IMR-90 (cell line): ENCODE data around the gene RAP2C. TPM values are rescaled to one million over a fixed set of nuclear protein-coding genes. Genes with fewer than 3 reads are reported as not detected.

ENCODE experiments used
- ATAC-seq: fragments of 200-7000 bp; cut with Tn5 transposase; 2 replicates; pipeline ENCODE4 v1.9.1; 2020; ENCODE audit warnings: low read depth, mild to moderate bottlenecking, moderate library complexity
- BruUV-seq: library from RNA; stranded (reverse); fragments of 400-500 nt; replicated peaks from 2 replicates; lab custom pipeline; 2021; lab: Mats Ljungman, UMichigan
- CTCF ChIA-PET: fragments of 300-600 bp; formaldehyde crosslinking; extraction: SDS; loops from one replicate; lab custom pipeline; 2021; ENCODE audit warnings: antibody characterized with exemption; lab: Yijun Ruan, JAX
- POLR2A ChIA-PET: fragments of 300-600 bp; sonication (Branson Sonifier 250); formaldehyde crosslinking; loops from one replicate; lab custom pipeline; 2022; ENCODE audit warnings: antibody characterized with exemption; ENCODE audit not compliant: unreplicated experiment; lab: Charles Lee
- DNase-seq: peaks from one replicate; pipeline ENCODE4 v3.0.0; 2013
- H2AFZ ChIP-seq: replicated peaks from 2 replicates; pipeline ENCODE3; 2013; ENCODE audit warnings: low read length, mild to moderate bottlenecking; ENCODE audit not compliant: poor library complexity
- H2AK5ac ChIP-seq: 2 replicates; pipeline ENCODE4 v1.6.1; 2013; ENCODE audit warnings: low read depth, low read length, inconsistent platforms
- H2AK9ac ChIP-seq: replicated peaks from 2 replicates; pipeline ENCODE3; 2013; ENCODE audit warnings: mild to moderate bottlenecking, low read depth, low read length, moderate library complexity; ENCODE audit not compliant: poor library complexity
- H2BK120ac ChIP-seq: 2 replicates; pipeline ENCODE4 v1.6.1; 2013; ENCODE audit warnings: low read depth, low read length, inconsistent platforms
- H2BK15ac ChIP-seq: 3 replicates; pipeline ENCODE4 v1.6.1; 2013; ENCODE audit warnings: low read depth, low read length, inconsistent platforms
- H2BK20ac ChIP-seq: 2 replicates; pipeline ENCODE4 v1.6.1; 2013; ENCODE audit warnings: low read depth, mild to moderate bottlenecking, inconsistent platforms, low read length, moderate library complexity
- H2BK5ac ChIP-seq: 2 replicates; pipeline ENCODE4 v1.6.1; 2013; ENCODE audit warnings: mild to moderate bottlenecking, low read depth, low read length, inconsistent platforms; ENCODE audit not compliant: poor library complexity, severe bottlenecking
- H3K14ac ChIP-seq: replicated peaks from 2 replicates; pipeline ENCODE4 v1.6.1; 2013; ENCODE audit warnings: low read depth, low read length, inconsistent platforms
- H3K18ac ChIP-seq: 2 replicates; pipeline ENCODE4 v1.6.1; 2013; ENCODE audit warnings: low read depth, low read length, control low read depth
- H3K23ac ChIP-seq: 2 replicates; pipeline ENCODE4 v1.6.1; 2013; ENCODE audit warnings: low read depth, low read length, inconsistent platforms
- H3K27ac ChIP-seq: 2 replicates; pipeline ENCODE4 v1.5.1; 2013; ENCODE audit warnings: mild to moderate bottlenecking, control low read depth, low read length; ENCODE audit not compliant: insufficient read depth
- H3K27me3 ChIP-seq: 2 replicates; pipeline ENCODE4 v1.6.1; 2013; ENCODE audit warnings: low read length; ENCODE audit not compliant: control insufficient read depth, insufficient read depth
- H3K36me3 ChIP-seq: 2 replicates; pipeline ENCODE4 v1.6.1; 2013; ENCODE audit warnings: low read length, mixed read lengths; ENCODE audit not compliant: control insufficient read depth, insufficient read depth
- H3K4ac ChIP-seq: 2 replicates; pipeline ENCODE4 v1.6.1; 2013; ENCODE audit warnings: low read depth, low read length, inconsistent platforms
- H3K4me1 ChIP-seq: 2 replicates; pipeline ENCODE4 v1.6.1; 2013; ENCODE audit warnings: low read length, mixed read lengths; ENCODE audit not compliant: control insufficient read depth, insufficient read depth
- H3K4me2 ChIP-seq: 2 replicates; pipeline ENCODE4 v1.6.1; 2013; ENCODE audit warnings: low read depth, mild to moderate bottlenecking, control low read depth, low read length, moderate library complexity
- H3K4me3 ChIP-seq: 2 replicates; pipeline ENCODE4 v1.5.1; 2013; ENCODE audit warnings: low read depth, mild to moderate bottlenecking, control low read depth, low read length, moderate library complexity; ENCODE audit not compliant: insufficient read depth
- H3K56ac ChIP-seq: 2 replicates; pipeline ENCODE4 v1.6.1; 2013; ENCODE audit warnings: low read length, inconsistent platforms; ENCODE audit not compliant: insufficient read depth; ENCODE audit errors: extremely low read depth
- H3K79me1 ChIP-seq, 2 experiments: 2 replicates each; pipeline ENCODE4 v1.6.1; 2013; ENCODE audit warnings: low read length in 2 of 2, inconsistent platforms in 1 of 2, low read depth in 1 of 2
- H3K9ac ChIP-seq: 2 replicates; pipeline ENCODE4 v1.6.1; 2013; ENCODE audit warnings: low read depth, low read length, control low read depth
- H3K9me1 ChIP-seq: 2 replicates; pipeline ENCODE4 v1.6.1; 2013; ENCODE audit warnings: low read length, inconsistent platforms; ENCODE audit not compliant: insufficient read depth
- H3K9me3 ChIP-seq: 2 replicates; pipeline ENCODE4 v1.6.1; 2013; ENCODE audit warnings: low read length; ENCODE audit not compliant: control insufficient read depth, insufficient read depth
- H4K20me1 ChIP-seq: 2 replicates; pipeline ENCODE4 v1.6.1; 2013; ENCODE audit warnings: low read length, inconsistent platforms; ENCODE audit not compliant: insufficient read depth
- H4K5ac ChIP-seq: 2 replicates; pipeline ENCODE4 v1.6.1; 2013; ENCODE audit warnings: mild to moderate bottlenecking, low read depth, low read length, control low read depth
- H4K8ac ChIP-seq, 2 experiments: 2 replicates each; pipeline ENCODE4 v1.6.1; 2013; ENCODE audit warnings: low read depth in 2 of 2, low read length in 2 of 2, control low read depth in 1 of 2, inconsistent platforms in 1 of 2
- H4K91ac ChIP-seq: 2 replicates; pipeline ENCODE4 v1.6.1; 2013; ENCODE audit warnings: low read depth, low read length, inconsistent platforms; ENCODE audit not compliant: insufficient read depth
- BHLHE40 ChIP-seq: fragments of 150-350 bp; IDR thresholded peaks from 2 replicates; pipeline ENCODE4 v1.6.1; 2016; ENCODE audit warnings: mild to moderate bottlenecking, low read depth, low read length
- CEBPB ChIP-seq: IDR thresholded peaks from 2 replicates; pipeline ENCODE4 v1.6.1; 2012; ENCODE audit warnings: low read depth, low read length, improper control_type of control experiment
- CTCF ChIP-seq: conservative IDR thresholded peaks from 2 replicates; pipeline ENCODE4 v1.5.1; 2012; ENCODE audit warnings: mild to moderate bottlenecking, low read depth, low read length, improper control_type of control experiment
- FOS ChIP-seq: fragments of 150-350 bp; IDR thresholded peaks from 2 replicates; pipeline ENCODE4 v1.6.1; 2016; ENCODE audit warnings: low read depth, low read length
- MAZ ChIP-seq: IDR thresholded peaks from 2 replicates; pipeline ENCODE4 v1.6.1; 2012; ENCODE audit warnings: low read depth, mild to moderate bottlenecking, low read length, improper control_type of control experiment, moderate library complexity, borderline replicate concordance
- NFE2L2 ChIP-seq: fragments of 150-350 bp; IDR thresholded peaks from 2 replicates; pipeline ENCODE4 v1.6.1; 2016; ENCODE audit warnings: low read depth, mild to moderate bottlenecking, low read length
- RAD21 ChIP-seq: IDR thresholded peaks from 2 replicates; pipeline ENCODE4 v1.6.1; 2012; ENCODE audit warnings: low read length, improper control_type of control experiment
- SMC3 ChIP-seq: fragments of 150-350 bp; IDR thresholded peaks from 2 replicates; pipeline ENCODE4 v1.6.1; 2016; ENCODE audit warnings: low read depth, mild to moderate bottlenecking, antibody characterized with exemption, low read length, moderate library complexity
- USF2 ChIP-seq: fragments of 150-350 bp; IDR thresholded peaks from 2 replicates; pipeline ENCODE4 v1.6.1; 2017; ENCODE audit warnings: mild to moderate bottlenecking, antibody characterized with exemption, low read length, low read depth
- WGBS, 2 experiments: methylation state at CpG; one replicate each; pipeline versions ENCODE4 v1.1.5 to v1.1.7; 2013; ENCODE audit warnings: missing lambda C conversion rate in 2 of 2; ENCODE audit not compliant: insufficient read length in 1 of 2; ENCODE audit errors: extremely low coverage in 2 of 2; 5-methylcytosine and 5-hydroxymethylcytosine counted together
- dilution Hi-C: fragments of 300-500 bp; cut with HindIII; formaldehyde crosslinking; loops from one replicate; pipeline ENCODE4 v1.14.3; 2018; ENCODE audit warnings: low sequenced_read_pairs; ENCODE audit not compliant: unreplicated experiment
- in situ Hi-C: fragments of 300-500 bp; cut with MboI; formaldehyde crosslinking; loops from 3 replicates; pipeline ENCODE4 v1.14.3; 2019; ENCODE audit warnings: low sequenced_read_pairs, inconsistent platforms, mixed read lengths
- intact Hi-C: fragments of 100-400 bp; cut with micrococcal nuclease; formaldehyde crosslinking; loops from 2 replicates; pipeline ENCODE4 v1.10.0; 2022
- polyA plus RNA-seq, 3 experiments: library from polyadenylated mRNA; depleted of rRNA; stranded (reverse); fragments of >200 nt; gene quantifications; 2 replicates each; pipeline ENCODE4 v1.2.3, GENCODE V29; 2012; ENCODE audit warnings: low replicate concordance in 1 of 3
- total RNA-seq: library from RNA; depleted of rRNA; stranded (reverse); fragments of >200 nt; gene quantifications from 2 replicates; pipeline ENCODE4 v1.2.3, GENCODE V29; 2012

RAP2C gene
- total and polyA plus RNA-seq, 2 of the 4 experiments (the other 2 are of a cell fraction): 7.6 to 24.9 TPM

GRCh38 chrX:132226169-132226568 is 6.9 kb upstream of the RAP2C start:
- Histone ChIP-seq H3K36me3 (no peaks in the 10 kb centered on the region), H2AFZ (no peak overlapping the region), H2BK120ac (no peak overlapping the region), H4K5ac (no peak overlapping the region), H3K4ac (no peak overlapping the region), H3K18ac (no peak overlapping the region), H4K20me1 (no peaks in the 10 kb centered on the region), H3K79me1 (no peaks in the 10 kb centered on the region), H3K9ac (no peak overlapping the region), H3K9me3 (no peaks in the 10 kb centered on the region), H2BK20ac (no peak overlapping the region), H2BK15ac (no peak overlapping the region), H4K8ac (no peak overlapping the region), H3K4me1 (peaks cover 2% of the 10 kb centered on the region; the same call in 1 of the 2 replicates), H3K9me1 (no peaks in the 10 kb centered on the region; the same call in 1 of the 2 replicates), H2AK9ac (no peak overlapping the region), H3K4me3 (no peak overlapping the region), H2AK5ac (no peak overlapping the region), H3K23ac (no peak overlapping the region), H3K14ac (no peak overlapping the region), H2BK5ac (no peak overlapping the region), H3K27ac (no peak overlapping the region), H4K91ac (no peak overlapping the region), H3K56ac (no peak overlapping the region), H3K27me3 (peaks cover 4% of the 10 kb centered on the region; the same call in 1 of the 2 replicates), H3K4me2 (no peak overlapping the region)
- ATAC-seq (no peak), DNase-seq (peak; percentile 15)
- CTCF ChIA-PET: interaction anchor here (0.6 kb wide), 2 partner anchors 9 to 66 kb away, joined by 3 read pairs; no protein-coding TSS in a partner anchor
- dilution Hi-C loops: no loop called here
- BruUV-seq: no TSS peak
- no peak for TF ChIP-seq FOS
- TF ChIP-seq NFE2L2: no peak
- no peak for TF ChIP-seq USF2
- no peak for TF ChIP-seq MAZ
- peak; percentile 47 for TF ChIP-seq RAD21
- TF ChIP-seq CTCF: peak; percentile 55
- TF ChIP-seq SMC3: peak; percentile 37; the same call in 1 of the 2 replicates
- TF ChIP-seq BHLHE40: no peak
- TF ChIP-seq CEBPB: no peak
- POLR2A ChIA-PET: interaction anchor here (0.6 kb wide), 1 partner anchor 406 kb away, joined by 4 read pairs; no protein-coding TSS in a partner anchor
- in situ Hi-C loops: loop anchor here (10.0 kb wide), 1 partner anchor 409 kb away; no protein-coding TSS in a partner anchor
- intact Hi-C loops: loop anchor here (1.0 kb wide), 1 partner anchor 66 kb away; no protein-coding TSS in a partner anchor
- 80 to 100% methylated on average over 1 of the region's 4 CpGs for WGBS, 2 experiments
